GM19372 (cell line): Measurements from ENCODE around the gene RALBP1.
"Not testable (repeated sequence)": the region's sequence is repeated elsewhere in the genome, so short reads cannot be mapped to it uniquely, and the experiment has no call there.

Experiments
- ATAC-seq: cut with Tn5 transposase; IDR thresholded peaks from one replicate; pipeline ENCODE4 v1.9.1; 2021; ENCODE audit warnings: mild to moderate bottlenecking, low read depth, moderate library complexity; ENCODE audit not compliant: unreplicated experiment

RALBP1 gene

DNA sequence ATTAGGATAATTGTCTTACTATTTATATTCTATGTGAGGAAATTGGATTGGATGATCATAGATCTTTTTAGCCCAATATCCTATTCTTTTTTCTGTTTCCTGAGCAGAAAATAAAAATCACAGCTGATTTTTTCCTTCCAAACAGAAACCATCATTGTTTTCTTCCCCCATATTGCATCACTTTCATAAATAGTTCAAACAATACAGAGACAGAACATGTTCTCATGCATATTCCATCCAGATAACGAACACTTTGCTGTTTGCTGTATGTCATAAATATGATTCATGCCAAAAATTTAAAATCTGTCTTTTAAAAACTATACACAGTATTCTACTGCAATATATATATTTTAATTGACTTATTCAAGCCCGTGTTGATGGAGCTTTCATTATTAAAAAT lies 22.0 kb upstream of the RALBP1 start:
- no peak for ATAC-seq

DNA sequence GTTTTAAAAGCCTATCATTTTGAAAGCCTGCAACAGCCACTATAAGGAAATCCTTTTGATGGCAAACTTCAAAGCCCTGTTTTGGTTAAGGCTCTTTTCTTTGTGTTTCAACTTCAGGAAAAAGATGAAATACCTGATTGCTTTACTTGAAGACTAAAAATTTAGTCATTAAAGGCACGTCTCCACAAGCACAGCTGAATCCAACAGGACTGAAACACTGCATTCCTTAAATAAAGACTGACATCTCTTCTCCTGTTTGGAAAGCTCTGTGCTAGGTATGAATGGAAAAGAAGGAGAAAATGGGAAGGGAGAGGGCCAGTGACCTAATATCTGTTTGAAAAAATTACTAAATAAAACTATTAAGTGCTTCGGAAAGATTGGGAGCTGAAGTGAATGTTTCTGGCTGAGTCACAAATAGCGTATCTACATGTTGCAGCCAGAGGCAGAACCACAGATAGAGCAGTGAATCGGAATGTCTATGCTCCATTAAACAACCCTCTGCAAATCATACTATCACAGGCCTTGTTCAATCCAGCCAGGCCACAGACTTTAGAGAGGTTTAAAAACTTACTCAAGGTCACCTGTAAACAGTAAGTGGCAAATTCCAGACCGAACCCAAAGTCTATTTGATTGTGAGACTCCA lies 21.1 kb upstream of the RALBP1 start:
- no peak for ATAC-seq

DNA sequence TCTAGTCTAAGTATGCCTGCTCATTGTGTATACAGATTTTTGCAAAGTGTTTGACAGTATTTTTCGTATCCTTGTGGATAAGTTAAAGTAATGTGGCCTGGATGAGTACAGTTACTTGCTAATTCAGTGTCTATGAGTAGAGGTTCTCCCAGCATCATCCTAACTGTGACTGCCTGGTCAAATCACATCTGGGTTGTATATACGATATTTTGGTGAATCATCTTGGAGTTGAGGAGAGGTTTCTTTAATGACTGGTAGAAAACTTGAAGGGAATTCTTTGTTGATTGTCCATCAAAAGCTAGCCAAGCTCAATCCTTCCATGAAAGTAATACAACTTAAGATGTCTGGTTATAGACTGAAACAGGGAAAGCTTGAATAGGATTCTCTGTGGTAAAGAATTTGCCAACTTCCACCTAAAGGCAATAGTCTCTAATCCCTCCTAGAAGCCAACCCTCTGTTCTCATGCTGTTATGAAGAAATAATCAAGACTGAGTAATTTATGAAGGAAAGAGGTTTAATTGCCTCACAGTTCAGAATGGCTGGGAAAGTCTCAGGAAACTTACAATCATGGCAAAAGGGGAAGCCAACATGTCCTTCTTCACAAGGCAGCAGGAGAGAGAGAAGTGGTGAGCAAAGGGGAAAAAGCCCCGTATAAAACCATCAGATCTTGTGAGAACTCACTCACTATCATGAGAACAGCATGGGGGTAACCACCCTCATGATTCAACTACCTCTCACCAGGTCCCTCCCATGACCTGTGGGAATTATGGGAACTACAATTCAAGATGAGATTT lies 19.4 kb upstream of the RALBP1 start:
- ATAC-seq, result no peak

DNA sequence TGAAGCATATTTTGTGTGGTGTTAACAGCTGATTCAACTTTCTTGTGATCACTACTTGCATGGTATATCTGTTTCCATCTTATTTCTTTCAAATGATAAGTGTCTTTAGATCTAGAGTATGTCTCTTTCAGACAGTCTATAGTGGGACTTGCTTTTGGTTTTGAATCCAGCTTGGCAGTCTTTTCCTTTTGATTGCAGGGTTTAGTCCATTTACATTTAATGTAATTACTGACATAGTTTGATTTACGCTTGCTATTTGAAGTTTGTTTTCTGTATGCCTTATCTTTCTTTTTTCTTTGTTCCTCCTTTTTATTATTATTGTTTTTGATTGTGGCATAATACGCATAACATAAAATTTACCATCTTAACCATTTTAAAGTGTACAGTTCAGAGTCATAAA lies 9.2 kb upstream of the RALBP1 start:
- ATAC-seq, result no peak

DNA sequence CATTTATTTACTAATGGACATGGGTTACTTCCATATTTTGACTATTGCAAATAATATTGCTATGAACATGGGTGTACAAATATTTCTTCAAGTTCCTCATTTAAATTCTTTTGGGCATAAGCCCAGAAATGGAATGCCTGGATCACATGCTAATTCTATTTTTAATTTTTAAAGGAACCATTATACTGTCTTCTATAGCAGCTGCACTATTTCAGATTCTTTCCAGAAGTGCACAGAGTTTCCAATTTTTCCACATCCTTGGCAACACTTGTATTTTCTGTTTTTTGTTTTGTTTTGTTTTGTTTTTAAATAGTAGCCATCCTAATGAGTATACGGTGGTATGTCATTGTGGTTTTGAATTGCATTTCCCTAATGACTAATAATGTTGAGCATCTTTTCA lies 8.5 kb upstream of the RALBP1 start:
- no peak for ATAC-seq

DNA sequence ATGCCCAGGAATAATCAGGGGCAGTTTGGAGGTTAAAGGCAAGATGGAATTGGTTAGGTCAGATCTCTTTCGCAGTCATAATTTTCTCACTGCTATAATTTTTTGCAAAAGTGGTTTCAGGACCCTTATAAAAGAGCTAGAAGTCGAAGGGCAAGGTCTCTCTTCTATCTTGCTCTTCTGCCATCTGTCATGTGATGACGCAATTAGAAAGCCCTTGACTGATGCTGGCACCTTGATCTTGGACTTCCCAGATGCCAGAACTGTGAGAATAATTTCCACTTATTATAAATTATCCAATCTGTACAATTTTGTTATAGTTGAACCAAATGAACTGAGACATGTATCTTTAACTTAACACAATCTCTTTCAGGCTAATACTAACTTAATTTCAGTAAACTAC lies 6.3 kb upstream of the RALBP1 start:
- no peak for ATAC-seq

DNA sequence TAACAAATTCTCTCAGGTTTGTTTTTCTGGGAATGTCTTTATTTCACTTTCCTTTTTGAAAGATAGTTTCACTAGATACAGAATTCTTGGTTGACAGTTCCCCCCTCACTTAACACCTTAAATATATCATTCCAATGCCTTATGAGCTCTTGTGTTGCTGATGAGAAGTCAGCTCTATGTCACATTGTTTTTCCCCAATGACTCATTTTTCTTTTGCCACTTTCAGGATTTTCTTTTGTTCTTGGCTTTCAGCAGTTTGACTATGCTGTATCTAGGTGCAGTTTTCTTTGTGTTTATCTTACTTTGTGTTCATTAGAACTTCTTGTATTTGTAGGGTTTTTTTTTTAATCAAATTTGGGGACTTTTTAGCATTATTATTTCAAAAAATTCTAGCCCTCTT lies 5.6 kb upstream of the RALBP1 start:
- no peak for ATAC-seq

DNA sequence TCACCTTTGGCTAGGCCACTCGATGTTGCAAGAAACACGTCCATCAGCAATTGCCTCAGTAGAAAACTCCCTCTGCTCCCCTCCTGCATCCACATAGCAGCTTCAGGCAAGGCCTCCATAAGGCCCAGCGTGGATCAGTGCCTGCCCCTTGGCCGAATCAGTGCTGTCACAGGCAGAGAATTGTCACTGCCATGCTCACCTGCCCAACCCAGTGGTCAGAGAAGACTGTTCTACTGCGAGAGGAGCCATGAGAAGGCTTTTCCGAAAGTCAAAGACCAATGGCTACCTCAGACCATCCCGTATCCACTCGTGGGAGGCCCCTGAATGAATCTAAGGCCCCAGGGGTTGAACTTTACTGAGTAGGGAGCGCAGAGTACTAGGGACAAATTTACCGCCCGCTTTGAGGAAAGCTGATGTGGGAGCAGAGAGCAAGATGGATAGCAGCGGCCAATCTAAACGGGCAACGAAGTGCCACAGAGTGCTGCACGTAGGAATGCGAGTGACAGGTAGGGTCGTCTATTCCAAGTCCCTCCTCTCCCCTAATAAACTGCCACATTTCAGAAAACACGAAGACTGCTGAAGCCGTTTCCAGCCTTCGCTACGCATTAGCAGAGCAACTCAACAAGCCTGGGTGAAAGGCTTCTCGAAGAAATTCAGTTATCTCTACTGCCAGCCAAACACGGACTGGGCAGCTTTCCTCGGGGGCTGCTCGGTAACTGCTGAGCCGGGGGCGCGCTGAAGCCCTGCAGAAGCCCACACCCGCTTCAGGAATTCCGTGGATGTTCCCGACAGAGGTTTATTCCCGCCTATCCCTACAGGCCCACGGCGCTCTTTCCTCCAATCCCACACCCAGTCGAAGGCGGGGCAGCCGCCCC lies 968 bp upstream of the RALBP1 start:
- no peak for ATAC-seq

DNA sequence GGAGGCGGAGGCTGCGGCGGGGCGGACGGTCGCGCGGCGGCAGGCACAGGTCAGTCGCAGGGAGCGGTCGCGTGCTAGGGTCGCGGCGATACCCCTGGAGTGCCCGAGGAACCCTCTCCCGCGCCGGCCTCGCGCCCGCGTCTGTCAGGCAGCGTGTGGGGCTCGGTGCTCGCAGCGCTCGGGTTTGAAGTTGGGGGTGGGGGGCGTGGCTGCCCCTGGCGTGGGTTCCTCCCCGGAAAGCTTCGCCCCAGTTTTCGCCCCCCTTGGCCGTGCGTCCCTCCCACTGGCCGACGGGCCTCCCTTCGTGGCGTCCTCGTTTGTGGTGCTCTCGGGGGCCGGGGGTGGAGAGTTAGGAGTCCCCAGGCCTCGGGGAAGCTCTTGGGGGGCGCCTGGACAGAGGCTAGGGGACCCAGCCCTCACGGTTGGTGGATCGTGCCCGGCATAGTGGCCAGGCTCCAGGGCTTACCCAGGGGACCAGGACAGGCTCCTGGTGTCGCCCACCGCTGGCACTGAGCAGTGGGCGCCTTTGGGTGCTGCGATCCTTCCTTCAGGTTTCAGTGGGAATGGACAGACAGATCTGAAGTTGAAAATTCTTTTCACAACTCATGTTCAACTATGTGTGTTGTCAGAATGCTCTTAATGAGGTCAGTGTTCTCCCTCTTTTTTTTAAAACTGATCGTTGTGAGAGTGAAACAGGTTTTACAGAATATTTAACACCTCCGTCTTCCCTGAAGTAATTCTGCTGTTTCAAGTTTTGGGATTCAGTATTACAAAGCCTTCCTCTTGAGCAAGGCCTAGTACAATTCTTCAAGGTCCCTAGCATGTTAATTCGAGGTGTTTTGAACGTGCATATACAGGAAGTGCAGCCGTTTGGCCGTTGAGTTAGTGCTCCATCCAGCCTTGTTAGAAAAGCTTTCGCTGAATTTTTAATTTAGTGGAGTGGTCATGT lies 604 bp downstream of the RALBP1 start:
- ATAC-seq, result peak; percentile 31

DNA sequence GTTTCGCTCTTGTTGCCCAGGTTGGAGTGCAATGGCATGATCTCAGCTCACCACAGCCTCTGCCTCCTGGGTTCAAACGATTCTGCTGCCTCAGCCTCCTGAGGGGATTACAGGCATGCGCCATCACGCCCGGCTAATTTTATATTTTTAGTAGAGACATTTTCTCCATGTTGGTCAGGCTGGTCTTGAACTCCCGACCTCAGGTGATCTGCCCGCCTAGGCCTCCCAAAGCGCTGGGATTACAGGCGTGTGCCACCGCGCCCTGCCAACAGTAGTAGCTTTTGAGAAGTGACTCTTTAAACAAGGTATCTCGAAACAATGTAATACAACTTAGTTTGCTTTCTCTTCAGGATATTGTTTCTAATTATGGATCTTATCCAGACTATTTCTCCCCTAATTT lies 1.6 kb downstream of the RALBP1 start:
- ATAC-seq, result not testable (repeated sequence)

DNA sequence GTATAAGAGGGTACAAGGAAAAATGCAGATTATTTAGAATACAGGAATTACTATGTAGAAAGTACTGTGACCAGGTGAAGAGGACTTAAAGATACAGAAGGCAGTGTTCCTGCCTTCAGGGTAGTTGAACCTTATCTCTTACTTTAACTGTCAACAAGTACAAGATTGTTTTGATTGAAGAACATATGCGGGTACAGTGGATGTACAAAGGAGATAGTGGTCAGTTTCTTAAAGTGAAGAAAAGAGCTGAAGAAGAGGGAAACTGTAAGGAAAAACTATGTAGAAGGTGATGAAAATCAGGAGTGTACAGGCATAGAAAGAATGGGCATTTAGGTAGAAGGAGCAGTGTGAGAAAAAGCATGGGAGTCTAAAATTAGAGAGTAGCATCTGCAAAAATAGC lies 2.2 kb downstream of the RALBP1 start:
- no peak for ATAC-seq

DNA sequence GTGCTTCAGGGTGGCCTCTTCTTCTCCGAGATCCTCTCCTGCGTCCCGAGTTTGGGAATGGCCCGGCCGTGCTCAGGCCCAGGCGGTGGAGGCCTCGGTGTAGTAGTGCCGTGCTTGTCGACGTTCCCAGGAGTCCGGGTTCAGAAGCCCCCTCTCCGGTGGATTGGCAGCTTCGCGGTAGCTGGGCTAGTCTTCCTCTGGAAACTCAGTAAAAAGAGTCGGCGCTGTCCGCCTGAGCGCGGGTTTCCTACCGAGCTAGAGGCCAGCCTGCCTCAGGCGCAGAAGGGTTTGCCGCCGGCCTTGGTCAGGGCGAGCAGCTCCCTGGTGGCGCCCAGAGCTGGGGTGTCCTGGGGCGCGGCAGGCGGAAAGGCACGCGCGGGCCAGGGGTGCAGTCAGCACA lies 3.2 kb downstream of the RALBP1 start:
- no peak for ATAC-seq

DNA sequence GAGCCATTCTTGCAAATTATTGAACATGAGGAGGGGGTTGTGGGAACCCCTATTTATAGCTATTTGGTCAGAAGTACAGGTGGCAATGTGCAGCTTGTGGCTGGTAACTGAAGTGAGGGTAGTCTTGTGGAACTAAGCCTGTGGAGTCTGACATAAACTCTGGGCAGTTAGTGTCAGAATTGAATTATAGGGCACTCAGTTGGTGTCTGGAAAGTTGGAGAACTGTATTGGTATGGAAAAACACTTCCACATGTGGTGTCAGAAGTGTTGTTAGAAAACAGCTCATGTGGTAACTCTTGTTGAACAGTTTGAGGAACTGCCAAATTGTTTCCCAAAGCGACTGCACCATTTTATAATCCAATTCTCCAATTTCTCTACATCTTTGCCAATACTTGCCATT lies 7.5 kb downstream of the RALBP1 start:
- ATAC-seq, result no peak

DNA sequence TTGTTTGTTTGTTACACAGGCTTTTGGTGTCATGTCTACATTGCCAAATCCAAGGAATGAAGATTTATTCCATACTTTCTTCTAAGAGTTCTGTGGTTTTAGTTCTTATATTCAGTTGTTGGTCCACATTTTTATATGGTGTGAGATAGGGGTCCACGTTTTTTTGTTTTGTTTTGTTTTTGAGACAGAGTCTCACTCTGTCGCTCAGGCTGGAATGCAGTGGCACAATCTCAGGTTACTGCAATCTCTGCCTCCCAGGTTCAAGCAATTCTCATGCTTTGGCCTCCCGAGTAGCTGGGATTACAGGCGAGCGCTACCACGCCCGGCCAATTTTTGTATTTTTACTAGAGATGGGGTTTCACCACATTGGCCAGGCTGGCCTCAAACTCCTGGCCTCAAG lies 8.2 kb downstream of the RALBP1 start:
- ATAC-seq, result no peak

DNA sequence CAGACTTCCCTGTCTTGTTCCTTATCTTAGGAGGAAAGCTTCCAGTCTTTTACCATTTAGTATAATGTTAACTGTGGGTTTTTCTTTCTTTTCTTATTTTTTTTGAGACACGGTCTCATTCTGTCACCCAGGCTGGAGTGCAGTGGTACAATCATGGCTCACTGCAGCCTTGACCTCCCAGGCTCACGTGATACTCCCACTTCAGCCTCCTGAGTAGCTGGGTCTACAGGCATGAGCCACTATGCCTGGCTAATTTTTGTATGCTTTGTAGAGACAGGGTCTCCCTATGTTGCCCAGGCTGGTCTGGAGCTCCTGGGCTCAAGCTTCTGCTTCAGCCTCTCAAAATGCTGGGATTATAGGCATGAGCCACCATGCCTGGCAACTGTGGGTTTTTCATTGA lies 9.5 kb downstream of the RALBP1 start:
- not testable (repeated sequence) for ATAC-seq

DNA sequence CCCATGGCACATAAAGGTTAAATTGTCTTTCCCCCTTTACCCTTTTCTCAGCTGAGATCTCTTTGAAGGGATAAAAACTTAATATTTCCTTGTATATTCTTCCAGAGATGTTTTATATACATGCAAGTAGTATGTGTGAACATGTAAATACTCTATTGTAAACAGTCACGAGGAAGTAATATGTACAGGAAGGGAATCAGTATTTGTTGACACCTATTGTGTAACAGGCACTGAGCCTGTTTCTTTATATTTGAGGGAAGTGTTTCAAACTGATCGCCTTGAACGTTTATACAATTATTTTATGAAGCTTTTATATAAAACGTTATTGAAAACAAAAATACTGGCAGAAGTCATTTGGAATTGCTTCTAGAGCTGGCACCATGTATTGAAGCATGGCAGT lies 13.2 kb downstream of the RALBP1 start:
- ATAC-seq, result no peak

DNA sequence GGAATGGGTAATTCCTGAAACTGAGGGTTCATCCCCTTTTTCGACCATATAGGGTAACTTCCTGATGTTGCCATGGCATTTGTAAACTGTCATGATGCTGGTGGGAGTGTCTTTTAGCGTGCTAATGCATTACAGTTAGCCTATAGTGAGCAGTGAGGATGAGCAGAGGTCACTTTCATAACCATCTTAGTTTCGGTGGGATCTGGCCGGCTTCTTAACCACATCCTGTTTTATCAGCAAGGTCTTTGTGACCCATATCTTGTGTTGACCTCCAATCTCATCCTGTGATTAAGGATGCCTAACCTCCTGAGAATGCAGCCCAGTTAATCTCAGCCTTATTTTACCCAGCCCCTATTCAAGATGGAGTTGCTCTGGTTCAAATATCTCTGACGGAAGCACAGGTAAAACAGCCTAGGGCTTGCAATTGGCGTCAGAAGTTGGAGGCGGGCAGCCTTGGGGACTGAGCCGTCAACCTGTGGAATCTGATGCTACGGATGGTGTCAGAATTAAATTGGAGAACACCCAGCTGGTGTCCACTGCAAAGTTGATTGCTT lies 19.5 kb downstream of the RALBP1 start:
- peak; percentile 93 for ATAC-seq

DNA sequence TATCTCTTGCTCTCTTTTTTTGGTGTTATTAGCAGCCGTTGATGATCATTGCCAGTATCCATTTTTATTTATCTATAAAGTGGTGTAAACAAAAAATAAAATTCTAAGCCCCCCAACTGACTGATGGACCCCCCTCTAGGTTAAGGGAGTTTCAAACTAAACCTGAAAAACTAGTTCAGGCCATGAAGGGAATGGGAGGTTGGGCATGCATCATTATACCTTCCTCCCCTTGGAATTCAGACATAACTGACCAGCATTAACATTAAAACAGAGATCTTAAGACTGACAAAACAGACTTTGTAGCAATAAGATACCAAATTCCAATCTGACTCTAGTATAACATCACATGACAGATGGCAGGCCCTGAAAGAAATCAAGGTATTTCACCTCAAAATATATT lies 20.2 kb downstream of the RALBP1 start:
- ATAC-seq, result no peak

DNA sequence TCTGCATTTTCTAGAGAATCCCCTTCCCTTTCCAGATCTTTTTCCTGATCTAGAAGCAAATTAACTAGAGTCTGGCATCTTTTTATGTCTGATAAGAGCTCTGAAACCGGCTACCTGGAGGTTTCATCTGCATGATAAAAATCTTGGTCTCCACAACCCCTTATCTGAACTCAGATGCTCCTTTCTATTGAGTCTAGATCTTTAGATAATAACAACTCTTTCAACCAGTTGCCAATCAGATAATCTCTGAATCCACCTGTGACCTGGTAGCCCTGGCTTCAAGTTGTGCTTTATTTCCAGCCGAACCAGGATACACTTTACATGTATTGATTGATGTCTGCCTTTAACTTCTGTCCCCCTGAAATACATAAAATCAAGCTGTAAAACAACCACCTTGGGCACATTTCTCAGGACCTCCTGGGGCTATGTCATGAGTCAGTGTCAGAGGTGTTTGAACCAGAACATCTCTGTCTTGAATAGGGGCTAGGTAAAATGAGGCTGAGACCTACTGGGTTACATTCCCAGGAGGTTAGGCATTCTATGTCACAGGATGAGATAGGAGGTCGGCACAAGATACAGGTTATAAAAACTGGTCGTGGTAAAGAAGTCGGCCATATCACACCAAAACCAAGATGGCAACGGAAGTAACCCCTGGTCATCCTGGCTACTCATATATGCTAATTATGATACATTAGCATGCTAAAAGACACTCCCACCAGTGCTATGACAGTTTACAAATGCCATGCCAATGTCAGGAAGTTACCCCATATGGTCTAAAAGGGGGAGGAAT lies 20.8 kb downstream of the RALBP1 start:
- no peak for ATAC-seq
